Keratinocyte (primary cell): ENCODE measurements around the gene CES5A. TPM values are rescaled to one million over a fixed set of nuclear protein-coding genes. Genes with fewer than 3 reads are reported as not detected.
"Not testable (repeated sequence)": the region's sequence is repeated elsewhere in the genome, so short reads cannot be mapped to it uniquely, and the experiment has no call there.

ENCODE experiments used
- DNase-seq: peaks from one replicate; pipeline ENCODE4 v3.0.0-alpha.2; 2011; ENCODE audit warnings: low read depth, missing footprints, low spot score
- FAIRE-seq: peaks from 2 replicates; lab custom pipeline; 2011; peaks lifted over from hg19 to GRCh38; lab: Jason Lieb, UNC
- H2AFZ ChIP-seq: 2 replicates; pipeline ENCODE4 v1.6.0; 2012; ENCODE audit warnings: low read length, control low read depth, inconsistent platforms; ENCODE audit not compliant: control insufficient read depth
- H3K27ac ChIP-seq: 2 replicates; pipeline ENCODE4 v1.5.1; 2011; ENCODE audit warnings: low read length; ENCODE audit not compliant: control insufficient read depth, insufficient read depth
- H3K27me3 ChIP-seq: 3 replicates; pipeline ENCODE4 v1.6.0; 2011; ENCODE audit warnings: low read length; ENCODE audit not compliant: control insufficient read depth, insufficient read depth; ENCODE audit errors: extremely low read depth
- H3K36me3 ChIP-seq, 2 experiments: 2 replicates in 1 of 2; 3 replicates in 1 of 2; pipeline ENCODE4 v1.5.1; 2011; ENCODE audit warnings: low read length in 2 of 2, mild to moderate bottlenecking in 1 of 2; ENCODE audit not compliant: control insufficient read depth in 2 of 2, insufficient read depth in 2 of 2; ENCODE audit errors: extremely low read depth in 1 of 2
- H3K4me1 ChIP-seq: 3 replicates; pipeline ENCODE4 v1.5.1; 2011; ENCODE audit warnings: low read length; ENCODE audit not compliant: control insufficient read depth, insufficient read depth; ENCODE audit errors: extremely low read depth
- H3K4me2 ChIP-seq: 3 replicates; pipeline ENCODE4 v1.6.0; 2011; ENCODE audit warnings: low read depth, low read length; ENCODE audit not compliant: control insufficient read depth, insufficient read depth; ENCODE audit errors: extremely low read depth
- H3K4me3 ChIP-seq, 3 experiments: fragments of 200-600 bp in 1 of 3; sonication (generic) in 1 of 3; 2 replicates in 2 of 3; 3 replicates in 1 of 3; pipeline ENCODE4 v1.5.1; 2011 to 2016; ENCODE audit warnings: low read length in 3 of 3, mild to moderate bottlenecking in 3 of 3, control low read depth in 2 of 3, inconsistent platforms in 1 of 3, low read depth in 1 of 3, mixed read lengths in 1 of 3, mixed run types in 1 of 3, moderate library complexity in 1 of 3; ENCODE audit not compliant: control insufficient read depth in 2 of 3, insufficient read depth in 2 of 3; ENCODE audit errors: extremely low read depth in 1 of 3
- H3K79me2 ChIP-seq: 2 replicates; pipeline ENCODE4 v1.6.0; 2012; ENCODE audit warnings: low read length; ENCODE audit not compliant: control insufficient read depth, insufficient read depth
- H3K9ac ChIP-seq: 3 replicates; pipeline ENCODE4 v1.6.0; 2011; ENCODE audit warnings: low read length; ENCODE audit not compliant: control insufficient read depth, insufficient read depth; ENCODE audit errors: extremely low read depth
- H3K9me1 ChIP-seq: 3 replicates; pipeline ENCODE4 v1.6.0; 2011; ENCODE audit warnings: low read length; ENCODE audit not compliant: control insufficient read depth, insufficient read depth; ENCODE audit errors: extremely low read depth
- H3K9me3 ChIP-seq: 2 replicates; pipeline ENCODE4 v1.5.1; 2012; ENCODE audit warnings: low read depth, low read length; ENCODE audit not compliant: control insufficient read depth
- H4K20me1 ChIP-seq: 3 replicates; pipeline ENCODE4 v1.6.0; 2011; ENCODE audit warnings: low read length; ENCODE audit not compliant: control insufficient read depth, insufficient read depth; ENCODE audit errors: extremely low read depth
- CTCF ChIP-seq, 3 experiments: IDR thresholded peaks in 1 of 3; conservative IDR thresholded peaks in 1 of 3; optimal IDR thresholded peaks in 1 of 3; 2 replicates in 2 of 3; 3 replicates in 1 of 3; pipeline versions ENCODE3 to v1.5.1; 2011; ENCODE audit warnings: low read length in 3 of 3, mild to moderate bottlenecking in 3 of 3, moderate library complexity in 2 of 3, control low read depth in 1 of 3, inconsistent platforms in 1 of 3; ENCODE audit not compliant: insufficient read depth in 2 of 3; ENCODE audit errors: extremely low read depth in 1 of 3
- EZH2 ChIP-seq: IDR thresholded peaks from one replicate; pipeline ENCODE4 v1.6.1; 2012; ENCODE audit warnings: inconsistent platforms, mild to moderate bottlenecking, low read length, moderate library complexity
- dilution Hi-C: fragments of 300-500 bp; cut with MboI; formaldehyde crosslinking; loops from one replicate; pipeline ENCODE4 v1.7.0; 2020; ENCODE audit warnings: low sequenced_read_pairs; ENCODE audit not compliant: extremely low pct_ligation_motif_present
- polyA plus RNA-seq, 5 experiments: library from polyadenylated mRNA; depleted of rRNA in 3 of 5; stranded (reverse) in 3 of 5; stranded (forward) in 1 of 5; unstranded in 1 of 5; fragments of >200 nt; gene quantifications; 1 replicate in 1 of 5; 2 replicates in 3 of 5; 3 replicates in 1 of 5; pipeline versions ENCODE4 v1.2.1 to v1.2.3, GENCODE V29; 2011 to 2012; ENCODE audit warnings: missing spikeins in 2 of 5, low read depth in 1 of 5, low replicate concordance in 1 of 5

Gene CES5A
- polyA plus RNA-seq, 1 donor (not counting 4 experiments of a cell fraction or from before 2014, with no cell fraction given), result not detected

DNA sequence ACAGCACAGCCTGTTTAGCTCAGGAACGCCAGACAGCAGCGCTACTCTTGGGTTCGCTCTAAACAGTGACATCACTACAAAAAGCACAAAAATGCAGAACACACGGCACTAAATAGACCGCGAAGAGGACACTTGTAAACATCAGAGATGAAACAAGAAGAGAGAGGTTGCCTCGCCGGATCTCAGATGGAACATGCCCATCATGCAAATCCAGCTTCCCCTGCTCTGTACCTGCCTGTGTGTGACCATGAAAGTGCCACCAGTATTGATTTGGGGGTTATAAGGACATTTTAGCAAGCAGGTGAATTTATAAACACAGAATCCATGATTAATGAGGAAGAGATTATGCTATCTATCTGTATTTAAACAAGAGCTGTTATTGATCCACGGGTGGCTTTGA is 61.4 kb downstream of the CES5A start:
- H4K20me1 ChIP-seq, dilution Hi-C loops, DNase-seq, H3K9me1 ChIP-seq, H3K27me3 ChIP-seq, H3K27ac ChIP-seq, H3K4me3 ChIP-seq, FAIRE-seq, H2AFZ ChIP-seq, H3K9me3 ChIP-seq, H3K4me1 ChIP-seq, H3K4me2 ChIP-seq, H3K36me3 ChIP-seq, H3K79me2 ChIP-seq, H3K9ac ChIP-seq: not testable (repeated sequence)

DNA sequence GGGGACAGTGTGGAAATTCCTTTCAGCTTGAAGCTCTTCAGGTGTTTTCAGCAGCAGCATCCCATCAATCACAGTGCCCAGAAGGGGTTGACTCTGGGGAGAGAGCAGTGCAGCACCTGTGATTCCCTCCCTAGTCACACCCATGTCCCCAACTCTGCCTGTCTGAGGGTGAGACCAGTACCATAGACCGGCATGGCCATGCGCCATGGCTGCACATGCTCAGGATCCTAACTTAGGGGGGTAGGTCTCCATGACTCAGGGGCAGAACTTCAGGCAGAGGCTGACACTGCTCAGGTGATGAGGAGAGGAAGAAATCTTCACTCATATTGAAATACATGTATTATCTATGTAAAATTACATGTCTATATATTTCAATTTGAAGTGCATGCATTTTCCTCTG is 62.2 kb downstream of the CES5A start:
- H2AFZ ChIP-seq, result no peak overlapping the region
- no peak overlapping the region for H3K27ac ChIP-seq
- H4K20me1 ChIP-seq, result no peaks in the 10 kb centered on the region
- H3K27me3 ChIP-seq, result no peaks in the 10 kb centered on the region
- TF ChIP-seq CTCF (optimal IDR thresholded peaks at IDR 0.05 in 1 of 3, IDR thresholded peaks at IDR 0.05 in 1 of 3, conservative IDR thresholded peaks at IDR 0.05 in 1 of 3; ENCODE audit: extremely low read depth in 1 of 3, insufficient read depth in 2 of 3, low read length in 3 of 3) (no peak), EZH2 (no peak)
- dilution Hi-C loops, result no loop called here
- no peaks in the 10 kb centered on the region for H3K9me1 ChIP-seq
- DNase-seq (no peak), FAIRE-seq (no peak)
- no peaks in the 10 kb centered on the region for H3K9me3 ChIP-seq
- H3K9ac ChIP-seq, result no peak overlapping the region
- H3K36me3 ChIP-seq, result no peaks in the 10 kb centered on the region
- no peak overlapping the region for H3K4me3 ChIP-seq
- H3K4me2 ChIP-seq, result no peak overlapping the region
- peaks cover 3% of the 10 kb centered on the region for H3K4me1 ChIP-seq
- H3K79me2 ChIP-seq, result no peaks in the 10 kb centered on the region

DNA sequence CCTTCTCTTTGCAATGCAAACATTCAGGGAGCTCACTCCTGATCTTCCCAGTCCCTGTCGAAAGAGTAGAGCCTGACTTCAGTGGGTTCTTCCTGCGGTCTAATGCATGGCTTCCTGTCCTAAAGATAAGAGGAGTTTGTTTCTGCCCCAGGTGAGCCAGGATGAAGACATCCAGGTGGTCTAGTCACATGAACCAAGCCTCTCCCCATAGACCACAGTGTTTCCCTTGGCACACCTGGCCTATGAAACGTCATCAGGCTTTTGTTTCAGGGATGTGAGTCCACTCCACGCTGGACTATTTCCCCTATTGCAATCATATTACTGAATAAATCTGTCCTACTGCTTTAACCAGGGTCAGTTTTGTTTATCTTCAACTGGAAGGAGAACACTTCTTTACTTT is 63.4 kb downstream of the CES5A start:
- DNase-seq (no peak), FAIRE-seq (no peak)
- Histone ChIP-seq H3K4me1 (peaks cover 3% of the 10 kb centered on the region), H3K9me1 (no peaks in the 10 kb centered on the region), H2AFZ (no peak overlapping the region), H3K9me3 (no peaks in the 10 kb centered on the region), H3K27me3 (no peaks in the 10 kb centered on the region), H3K4me3 (no peak overlapping the region), H3K4me2 (no peak overlapping the region), H3K27ac (no peak overlapping the region), H3K36me3 (no peaks in the 10 kb centered on the region), H4K20me1 (no peaks in the 10 kb centered on the region), H3K9ac (no peak overlapping the region), H3K79me2 (no peaks in the 10 kb centered on the region)
- TF ChIP-seq EZH2 (no peak), CTCF (optimal IDR thresholded peaks at IDR 0.05 in 1 of 3, IDR thresholded peaks at IDR 0.05 in 1 of 3, conservative IDR thresholded peaks at IDR 0.05 in 1 of 3; ENCODE audit: extremely low read depth in 1 of 3, insufficient read depth in 2 of 3, low read length in 3 of 3) (no peak)
- dilution Hi-C loops, result no loop called here
